ENCODE data around the gene LRRC25.

LRRC25 gene

GRCh38 chr19:18392926-18393325 lies 4.5 kb downstream of the LRRC25 start:
- H3K27ac ChIP-seq, result no peak overlapping the region
- H3K27me3 ChIP-seq, result peaks cover 38% of the 10 kb centered on the region; the same call in 1 of the 2 replicates
- peak overlapping the region; percentile 40; the same call in 1 of the 2 replicates for H3K4me2 ChIP-seq
- H3K9ac ChIP-seq, result no peak overlapping the region
- H4K20me1 ChIP-seq, result no peaks in the 10 kb centered on the region
- no peaks in the 10 kb centered on the region for H3K9me3 ChIP-seq
- no peaks in the 10 kb centered on the region for H3K36me3 ChIP-seq
- TF ChIP-seq Cebpa-rat (IDR thresholded peaks at IDR 0.05), result no peak
- H3K4me1 ChIP-seq, result peaks cover 34% of the 10 kb centered on the region
- no peak overlapping the region for H3K4me3 ChIP-seq

- H3K9me3 ChIP-seq, result no peaks in the 10 kb centered on the region
- H3K36me3 ChIP-seq, result no peaks in the 10 kb centered on the region
- TF ChIP-seq Cebpa-rat (IDR thresholded peaks at IDR 0.05), result no peak
- H3K4me3 ChIP-seq, result no peak overlapping the region
- peaks cover 39% of the 10 kb centered on the region; the same call in 1 of the 2 replicates for H3K27me3 ChIP-seq
- peak overlapping the region; percentile 40 for H3K4me2 ChIP-seq
- H3K27ac ChIP-seq, result no peak overlapping the region
- peaks cover 34% of the 10 kb centered on the region for H3K4me1 ChIP-seq
- H3K9ac ChIP-seq, result no peak overlapping the region
- H4K20me1 ChIP-seq, result no peaks in the 10 kb centered on the region
Measured at GRCh38 chr19:18392417-18392816, 5.0 kb downstream of the LRRC25 start.

- Histone ChIP-seq H3K27ac (no peak overlapping the region), H3K4me3 (no peak overlapping the region), H4K20me1 (no peaks in the 10 kb centered on the region), H3K4me2 (no peak overlapping the region), H3K9me3 (no peaks in the 10 kb centered on the region), H3K36me3 (no peaks in the 10 kb centered on the region), H3K9ac (no peak overlapping the region), H3K27me3 (peaks cover 41% of the 10 kb centered on the region; the same call in 1 of the 2 replicates), H3K4me1 (peaks cover 36% of the 10 kb centered on the region)
- TF ChIP-seq Cebpa-rat (IDR thresholded peaks at IDR 0.05), result no peak
Measured at GRCh38 chr19:18391509-18392075, 5.8 kb downstream of the LRRC25 start.

- H4K20me1 ChIP-seq, result no peaks in the 10 kb centered on the region
- H3K4me2 ChIP-seq, result no peak overlapping the region
- H3K36me3 ChIP-seq, result no peaks in the 10 kb centered on the region
- H3K4me1 ChIP-seq, result peaks cover 37% of the 10 kb centered on the region
- no peak overlapping the region for H3K27ac ChIP-seq
- no peak overlapping the region for H3K9ac ChIP-seq
- H3K27me3 ChIP-seq, result peaks cover 43% of the 10 kb centered on the region; the same call in 1 of the 2 replicates
- no peak overlapping the region for H3K4me3 ChIP-seq
- no peaks in the 10 kb centered on the region for H3K9me3 ChIP-seq
- TF ChIP-seq Cebpa-rat (IDR thresholded peaks at IDR 0.05), result no peak
Measured at GRCh38 chr19:18390065-18390907, 7.1 kb downstream of the LRRC25 start.

GRCh38 chr19:18389726-18390064 lies 7.7 kb downstream of the LRRC25 start:
- Histone ChIP-seq H3K27ac (no peak overlapping the region), H3K4me3 (no peak overlapping the region), H3K9me3 (no peaks in the 10 kb centered on the region), H4K20me1 (no peaks in the 10 kb centered on the region), H3K36me3 (no peaks in the 10 kb centered on the region), H3K4me1 (peaks cover 37% of the 10 kb centered on the region), H3K27me3 (peaks cover 43% of the 10 kb centered on the region; the same call in 1 of the 2 replicates), H3K9ac (no peak overlapping the region), H3K4me2 (no peak overlapping the region)
- TF ChIP-seq Cebpa-rat (IDR thresholded peaks at IDR 0.05), result no peak

- Histone ChIP-seq H3K9ac (no peak overlapping the region), H3K4me3 (peak overlapping the region; percentile 53; the same call in 1 of the 2 replicates), H3K4me1 (peaks cover 37% of the 10 kb centered on the region), H4K20me1 (no peaks in the 10 kb centered on the region), H3K9me3 (no peaks in the 10 kb centered on the region), H3K36me3 (no peaks in the 10 kb centered on the region), H3K27me3 (peaks cover 43% of the 10 kb centered on the region; the same call in 1 of the 2 replicates), H3K27ac (no peak overlapping the region), H3K4me2 (peak overlapping the region; percentile 78)
- TF ChIP-seq Cebpa-rat (IDR thresholded peaks at IDR 0.05), result no peak
Measured at GRCh38 chr19:18388960-18389725, 8.3 kb downstream of the LRRC25 start.

- peaks cover 37% of the 10 kb centered on the region for H3K4me1 ChIP-seq
- TF ChIP-seq Cebpa-rat (IDR thresholded peaks at IDR 0.05), result no peak
- H4K20me1 ChIP-seq, result no peaks in the 10 kb centered on the region
- no peak overlapping the region for H3K27ac ChIP-seq
- peak overlapping the region; percentile 78 for H3K4me2 ChIP-seq
- H3K9ac ChIP-seq, result no peak overlapping the region
- H3K9me3 ChIP-seq, result no peaks in the 10 kb centered on the region
- no peaks in the 10 kb centered on the region for H3K36me3 ChIP-seq
- peak overlapping the region; percentile 53 for H3K4me3 ChIP-seq
- peaks cover 43% of the 10 kb centered on the region; the same call in 1 of the 2 replicates for H3K27me3 ChIP-seq
Measured at GRCh38 chr19:18388100-18388959, 9.1 kb downstream of the LRRC25 start.

- Histone ChIP-seq H4K20me1 (no peaks in the 10 kb centered on the region), H3K4me1 (peaks cover 41% of the 10 kb centered on the region), H3K9ac (no peak overlapping the region), H3K4me3 (no peak overlapping the region), H3K9me3 (no peaks in the 10 kb centered on the region), H3K4me2 (peak overlapping the region; percentile 78), H3K27me3 (peaks cover 32% of the 10 kb centered on the region; the same call in 1 of the 2 replicates), H3K27ac (no peak overlapping the region), H3K36me3 (no peaks in the 10 kb centered on the region)
- no peak for TF ChIP-seq Cebpa-rat (IDR thresholded peaks at IDR 0.05)
Measured at GRCh38 chr19:18386543-18387271, 10.7 kb downstream of the LRRC25 start.
